Stomach (tissue), 4 donors: ENCODE data around the gene CD300C.

Experiments
- CTCF ChIP-seq, 7 experiments: fragments of 450-650 bp in 4 of 7; fragments of 200-600 bp in 3 of 7; sonication (generic) in 3 of 7; IDR thresholded peaks; one replicate each; pipeline ENCODE4 v1.5.1; 2016 to 2019; ENCODE audit warnings: antibody characterized with exemption in 7 of 7, control low read depth in 2 of 7, mild to moderate bottlenecking in 1 of 7
- EP300 ChIP-seq: sonication (generic); formaldehyde crosslinking; IDR thresholded peaks from one replicate; pipeline ENCODE4 v1.6.1; 2017; ENCODE audit warnings: antibody characterized with exemption
- POLR2A ChIP-seq, 4 donors: fragments of 450-650 bp; IDR thresholded peaks; one replicate each; pipeline ENCODE4 v1.6.1; 2016; ENCODE audit warnings: antibody characterized with exemption in 4 of 4, control low read depth in 2 of 4, mild to moderate bottlenecking in 1 of 4, moderate library complexity in 1 of 4

GRCh38 chr17:74582633-74583032 is 36.7 kb upstream of the CD300C start:
- TF ChIP-seq EP300 (no peak), CTCF (IDR thresholded peaks at IDR 0.05) (no peak), POLR2A (IDR thresholded peaks at IDR 0.05) (no peak)
